ENCODE measurements around the gene ITGA3. TPM values are rescaled to one million over a fixed set of nuclear protein-coding genes. Genes with fewer than 3 reads are reported as not detected.

The ITGA3 gene
- total and polyA plus RNA-seq, 2 of the 13 experiments (the other 11 are each of a cell fraction or from before 2014, with no cell fraction given): 0.48 to 0.69 TPM

- TF ChIP-seq AGO2 (optimal IDR thresholded peaks at IDR 0.05; ENCODE audit: low read depth, low read length) (peak; percentile 17), ZNF776 (CRISPR knock-in tag; IDR thresholded peaks at IDR 0.05) (0 out of 2 replicates have a peak, but pooled peaks have one; percentile 62), ZNF724P (CRISPR knock-in tag; IDR thresholded peaks at IDR 0.05; ENCODE audit: borderline replicate concordance) (no peak), PLRG1 (conservative IDR thresholded peaks at IDR 0.05) (no peak), ZNF34 (CRISPR knock-in tag; IDR thresholded peaks at IDR 0.05; ENCODE audit: borderline replicate concordance) (0 out of 2 replicates have a peak, but pooled peaks have one; percentile 43), POLR2AphosphoS5 (IDR thresholded peaks at IDR 0.05; ENCODE audit: low read depth, low read length) (peak; percentile 56), HOXD1 (CRISPR knock-in tag; IDR thresholded peaks at IDR 0.05) (no peak), ZNF335 (CRISPR knock-in tag; IDR thresholded peaks at IDR 0.05) (peak; percentile 45; the same call in 1 of the 2 replicates), ZSCAN25 (CRISPR knock-in tag; IDR thresholded peaks at IDR 0.05) (peak; percentile 67), ZNF503 (CRISPR knock-in tag; IDR thresholded peaks at IDR 0.05) (peak; percentile 3), UBTF (CRISPR knock-in tag; IDR thresholded peaks at IDR 0.05) (no peak; the same call in none of the 2 replicates), ELF4 (CRISPR knock-in tag; IDR thresholded peaks at IDR 0.05; ENCODE audit: borderline replicate concordance) (peak; percentile 55; the same call in 1 of the 2 replicates), ZNF784 (CRISPR knock-in tag; IDR thresholded peaks at IDR 0.05; ENCODE audit: borderline replicate concordance) (peak; percentile 46; the same call in 1 of the 2 replicates), ZNF260 (CRISPR knock-in tag; IDR thresholded peaks at IDR 0.05; ENCODE audit: borderline replicate concordance, low read depth) (no peak), IRF1 (CRISPR knock-in tag; IDR thresholded peaks at IDR 0.05; ENCODE audit: low read depth) (no peak), PAX8 (CRISPR knock-in tag; IDR thresholded peaks at IDR 0.05; ENCODE audit: borderline replicate concordance) (no peak), GFI1 (CRISPR knock-in tag; IDR thresholded peaks at IDR 0.05; ENCODE audit: borderline replicate concordance) (0 out of 2 replicates have a peak, but pooled peaks have one; percentile 31), HIC2 (CRISPR knock-in tag; IDR thresholded peaks at IDR 0.05; ENCODE audit: low read depth) (peak; percentile 69), EEA1 (CRISPR knock-in tag; IDR thresholded peaks at IDR 0.05; ENCODE audit: borderline replicate concordance) (peak; percentile 91), ELF1 (CRISPR knock-in tag; IDR thresholded peaks at IDR 0.05) (no peak)
Observed at GRCh38 chr17:50094753-50095619, 39.1 kb downstream of the ITGA3 start, which contains the start of gene PDK2 (continued).
